ENCODE data around the gene MRPS30.
"Not testable (repeated sequence)": the region's sequence is repeated elsewhere in the genome, so short reads cannot be mapped to it uniquely, and the experiment has no call there.

Gene MRPS30

GRCh38 chr5:44792031-44792673 lies 16.6 kb upstream of the MRPS30 start:
- H3K27me3 ChIP-seq (ENCODE audit: low read depth, low read length); H3K4me3 ChIP-seq (ENCODE audit: low read depth in 1 of 2, low read length in 2 of 2); H3K27ac ChIP-seq (ENCODE audit: low read length); H3K36me3 ChIP-seq (ENCODE audit: control insufficient read depth in 1 of 2, insufficient read depth in 2 of 2, low read length in 2 of 2); H3K4me1 ChIP-seq (ENCODE audit: control insufficient read depth in 1 of 2, insufficient read depth in 2 of 2, low read length in 2 of 2): not testable (repeated sequence)
- peaks cover 0 to 20% of the 10 kb centered on the region in 2 donors for H3K9me3 ChIP-seq (ENCODE audit: control insufficient read depth in 1 of 2, low read length in 2 of 2)

GRCh38 chr5:44794371-44794770 lies 14.4 kb upstream of the MRPS30 start:
- no peaks in the 10 kb centered on the region for H3K27me3 ChIP-seq (ENCODE audit: low read depth, low read length)
- no peak overlapping the region for H3K4me3 ChIP-seq (ENCODE audit: low read depth in 1 of 2, low read length in 2 of 2)
- no peak overlapping the region for H3K27ac ChIP-seq (ENCODE audit: low read length)
- peaks cover 0 to 20% of the 10 kb centered on the region in 2 donors for H3K9me3 ChIP-seq (ENCODE audit: control insufficient read depth in 1 of 2, low read length in 2 of 2)
- H3K4me1 ChIP-seq (ENCODE audit: control insufficient read depth in 1 of 2, insufficient read depth in 2 of 2, low read length in 2 of 2) = no peaks in the 10 kb centered on the region
- H3K36me3 ChIP-seq (ENCODE audit: control insufficient read depth in 1 of 2, insufficient read depth in 2 of 2, low read length in 2 of 2) = peaks cover 0 to 9% of the 10 kb centered on the region in 2 donors

GRCh38 chr5:44795496-44795895 lies 13.3 kb upstream of the MRPS30 start:
- Histone ChIP-seq H3K9me3 (ENCODE audit: control insufficient read depth in 1 of 2, low read length in 2 of 2) (peaks cover 0 to 20% of the 10 kb centered on the region in 2 donors), H3K36me3 (ENCODE audit: control insufficient read depth in 1 of 2, insufficient read depth in 2 of 2, low read length in 2 of 2) (peaks cover 0 to 9% of the 10 kb centered on the region in 2 donors), H3K4me1 (ENCODE audit: control insufficient read depth in 1 of 2, insufficient read depth in 2 of 2, low read length in 2 of 2) (no peaks in the 10 kb centered on the region), H3K27me3 (ENCODE audit: low read depth, low read length) (no peaks in the 10 kb centered on the region), H3K4me3 (ENCODE audit: low read depth in 1 of 2, low read length in 2 of 2) (no peak overlapping the region), H3K27ac (ENCODE audit: low read length) (no peak overlapping the region)

GRCh38 chr5:44797841-44798240 lies 10.9 kb upstream of the MRPS30 start:
- peaks cover 0 to 19% of the 10 kb centered on the region in 2 donors for H3K9me3 ChIP-seq (ENCODE audit: control insufficient read depth in 1 of 2, low read length in 2 of 2)
- no peak overlapping the region for H3K27ac ChIP-seq (ENCODE audit: low read length)
- H3K27me3 ChIP-seq (ENCODE audit: low read depth, low read length) = no peaks in the 10 kb centered on the region
- no peaks in the 10 kb centered on the region for H3K4me1 ChIP-seq (ENCODE audit: control insufficient read depth in 1 of 2, insufficient read depth in 2 of 2, low read length in 2 of 2)
- no peak overlapping the region for H3K4me3 ChIP-seq (ENCODE audit: low read depth in 1 of 2, low read length in 2 of 2)
- peaks cover 0 to 9% of the 10 kb centered on the region in 2 donors for H3K36me3 ChIP-seq (ENCODE audit: control insufficient read depth in 1 of 2, insufficient read depth in 2 of 2, low read length in 2 of 2)

GRCh38 chr5:44801992-44802391 lies 6.8 kb upstream of the MRPS30 start:
- H3K27me3 ChIP-seq (ENCODE audit: low read depth, low read length) = no peaks in the 10 kb centered on the region
- H3K9me3 ChIP-seq (ENCODE audit: control insufficient read depth in 1 of 2, low read length in 2 of 2) = no peaks in the 10 kb centered on the region
- no peaks in the 10 kb centered on the region for H3K4me1 ChIP-seq (ENCODE audit: control insufficient read depth in 1 of 2, insufficient read depth in 2 of 2, low read length in 2 of 2)
- no peak overlapping the region for H3K4me3 ChIP-seq (ENCODE audit: low read depth in 1 of 2, low read length in 2 of 2)
- no peak overlapping the region for H3K27ac ChIP-seq (ENCODE audit: low read length)
- H3K36me3 ChIP-seq (ENCODE audit: control insufficient read depth in 1 of 2, insufficient read depth in 2 of 2, low read length in 2 of 2) = no peaks in the 10 kb centered on the region

- H3K36me3 ChIP-seq (ENCODE audit: control insufficient read depth in 1 of 2, insufficient read depth in 2 of 2, low read length in 2 of 2) = peaks cover under 1 to 7% of the 10 kb centered on the region in 2 donors
- no peaks in the 10 kb centered on the region for H3K9me3 ChIP-seq (ENCODE audit: control insufficient read depth in 1 of 2, low read length in 2 of 2)
- H3K27me3 ChIP-seq (ENCODE audit: low read depth, low read length) = no peaks in the 10 kb centered on the region
- H3K4me1 ChIP-seq (ENCODE audit: control insufficient read depth in 1 of 2, insufficient read depth in 2 of 2, low read length in 2 of 2) = peaks cover 0 to 26% of the 10 kb centered on the region in 2 donors
- no peak overlapping the region for H3K4me3 ChIP-seq (ENCODE audit: low read depth in 1 of 2, low read length in 2 of 2)
- no peak overlapping the region for H3K27ac ChIP-seq (ENCODE audit: low read length)
These were observed 2.1 kb upstream of the MRPS30 start for GRCh38 chr5:44806608-44807007.

GRCh38 chr5:44807269-44807668 lies 1.5 kb upstream of the MRPS30 start:
- no peak overlapping the region for H3K4me3 ChIP-seq (ENCODE audit: low read depth in 1 of 2, low read length in 2 of 2)
- no peak overlapping the region for H3K27ac ChIP-seq (ENCODE audit: low read length)
- H3K27me3 ChIP-seq (ENCODE audit: low read depth, low read length) = no peaks in the 10 kb centered on the region
- peaks cover 0 to 26% of the 10 kb centered on the region in 2 donors for H3K4me1 ChIP-seq (ENCODE audit: control insufficient read depth in 1 of 2, insufficient read depth in 2 of 2, low read length in 2 of 2)
- H3K36me3 ChIP-seq (ENCODE audit: control insufficient read depth in 1 of 2, insufficient read depth in 2 of 2, low read length in 2 of 2) = peaks cover 7% of the 10 kb centered on the region in 2 donors
- no peaks in the 10 kb centered on the region for H3K9me3 ChIP-seq (ENCODE audit: control insufficient read depth in 1 of 2, low read length in 2 of 2)

- peaks cover 20 to 23% of the 10 kb centered on the region in 2 donors for H3K36me3 ChIP-seq (ENCODE audit: control insufficient read depth in 1 of 2, insufficient read depth in 2 of 2, low read length in 2 of 2)
- peak overlapping the region; percentile 81 for H3K27ac ChIP-seq (ENCODE audit: low read length)
- H3K9me3 ChIP-seq (ENCODE audit: control insufficient read depth in 1 of 2, low read length in 2 of 2) = no peaks in the 10 kb centered on the region
- H3K27me3 ChIP-seq (ENCODE audit: low read depth, low read length) = no peaks in the 10 kb centered on the region
- peaks cover 0 to 26% of the 10 kb centered on the region in 2 donors for H3K4me1 ChIP-seq (ENCODE audit: control insufficient read depth in 1 of 2, insufficient read depth in 2 of 2, low read length in 2 of 2)
- peak overlapping the region; percentile 94 to 98 for H3K4me3 ChIP-seq (ENCODE audit: low read depth in 1 of 2, low read length in 2 of 2)
These were observed 638 bp downstream of the MRPS30 start for GRCh38 chr5:44809215-44809955.

GRCh38 chr5:44809956-44810420 lies 1.2 kb downstream of the MRPS30 start:
- Histone ChIP-seq H3K4me3 (ENCODE audit: low read depth in 1 of 2, low read length in 2 of 2) (peak overlapping the region; percentile 94 to 98), H3K36me3 (ENCODE audit: control insufficient read depth in 1 of 2, insufficient read depth in 2 of 2, low read length in 2 of 2) (peaks cover 26 to 29% of the 10 kb centered on the region in 2 donors), H3K27ac (ENCODE audit: low read length) (peak overlapping the region; percentile 81), H3K9me3 (ENCODE audit: control insufficient read depth in 1 of 2, low read length in 2 of 2) (no peaks in the 10 kb centered on the region), H3K4me1 (ENCODE audit: control insufficient read depth in 1 of 2, insufficient read depth in 2 of 2, low read length in 2 of 2) (peaks cover 0 to 26% of the 10 kb centered on the region in 2 donors), H3K27me3 (ENCODE audit: low read depth, low read length) (no peaks in the 10 kb centered on the region)

- Histone ChIP-seq H3K27me3 (ENCODE audit: low read depth, low read length) (no peaks in the 10 kb centered on the region), H3K27ac (ENCODE audit: low read length) (no peak overlapping the region), H3K36me3 (ENCODE audit: control insufficient read depth in 1 of 2, insufficient read depth in 2 of 2, low read length in 2 of 2) (peaks cover 39 to 50% of the 10 kb centered on the region in 2 donors), H3K4me1 (ENCODE audit: control insufficient read depth in 1 of 2, insufficient read depth in 2 of 2, low read length in 2 of 2) (peaks cover 0 to 19% of the 10 kb centered on the region in 2 donors), H3K4me3 (ENCODE audit: low read depth in 1 of 2, low read length in 2 of 2) (no peak overlapping the region), H3K9me3 (ENCODE audit: control insufficient read depth in 1 of 2, low read length in 2 of 2) (no peaks in the 10 kb centered on the region)
These were observed 6.0 kb downstream of the MRPS30 start for GRCh38 chr5:44814761-44815160.

- no peaks in the 10 kb centered on the region for H3K4me1 ChIP-seq (ENCODE audit: control insufficient read depth in 1 of 2, insufficient read depth in 2 of 2, low read length in 2 of 2)
- no peaks in the 10 kb centered on the region for H3K27me3 ChIP-seq (ENCODE audit: low read depth, low read length)
- H3K36me3 ChIP-seq (ENCODE audit: control insufficient read depth in 1 of 2, insufficient read depth in 2 of 2, low read length in 2 of 2) = peaks cover 12 to 18% of the 10 kb centered on the region in 2 donors
- H3K9me3 ChIP-seq (ENCODE audit: control insufficient read depth in 1 of 2, low read length in 2 of 2) = no peaks in the 10 kb centered on the region
- H3K27ac ChIP-seq (ENCODE audit: low read length) = no peak overlapping the region
- H3K4me3 ChIP-seq (ENCODE audit: low read depth in 1 of 2, low read length in 2 of 2) = no peak overlapping the region
These were observed 12.4 kb downstream of the MRPS30 start for GRCh38 chr5:44821164-44821563.

Data from muscle layer of duodenum (tissue), 2 donors.